GM23338 (cell line): ENCODE measurements around the gene SCN1B. TPM values are rescaled to one million over a fixed set of nuclear protein-coding genes. Genes with fewer than 3 reads are reported as not detected.
A peak's percentile ranks its signal among the peaks of the same experiment; 100 is the strongest.

ENCODE experiments used
- ATAC-seq: fragments of 200-7000 bp; cut with Tn5 transposase; 3 replicates; pipeline ENCODE4 v1.9.1; 2020
- DNase-seq: peaks from one replicate; pipeline ENCODE4 v3.0.0-alpha.2; 2015; ENCODE audit warnings: low spot score
- H2AFZ ChIP-seq: fragments of 200-600 bp; sonication (generic); 2 replicates; pipeline ENCODE4 v1.8.0; 2016; ENCODE audit warnings: antibody characterized with exemption, mild to moderate bottlenecking, moderate library complexity
- H3F3A ChIP-seq: fragments of 200-600 bp; sonication (generic); replicated peaks from 2 replicates; pipeline ENCODE4 v1.8.0; 2017; ENCODE audit warnings: antibody characterized with exemption, mixed run types, low read depth
- H3K27ac ChIP-seq: fragments of 200-600 bp; sonication (generic); 2 replicates; pipeline ENCODE4 v1.6.1; 2016; ENCODE audit warnings: low read depth
- H3K27me3 ChIP-seq: fragments of 200-600 bp; sonication (generic); 2 replicates; pipeline ENCODE4 v1.8.0; 2016; ENCODE audit warnings: mild to moderate bottlenecking, mixed run types, moderate library complexity; ENCODE audit not compliant: insufficient read depth
- H3K36me3 ChIP-seq: fragments of 200-600 bp; sonication (generic); 2 replicates; pipeline ENCODE4 v1.8.0; 2016; ENCODE audit warnings: mild to moderate bottlenecking; ENCODE audit not compliant: insufficient read depth
- H3K4me1 ChIP-seq: fragments of 200-600 bp; sonication (generic); 2 replicates; pipeline ENCODE4 v1.8.0; 2016; ENCODE audit warnings: mild to moderate bottlenecking, moderate library complexity; ENCODE audit not compliant: insufficient read depth
- H3K4me2 ChIP-seq: fragments of 200-600 bp; sonication (generic); 2 replicates; pipeline ENCODE4 v1.7.1; 2017; ENCODE audit warnings: mixed run types
- H3K4me3 ChIP-seq: fragments of 200-600 bp; sonication (generic); 2 replicates; pipeline ENCODE4 v1.6.1; 2016; ENCODE audit warnings: mixed run types
- H3K79me2 ChIP-seq: fragments of 200-600 bp; sonication (generic); replicated peaks from 2 replicates; pipeline ENCODE4 v1.8.0; 2017; ENCODE audit warnings: mild to moderate bottlenecking; ENCODE audit not compliant: insufficient read depth
- H3K9me2 ChIP-seq: fragments of 200-600 bp; sonication (generic); 2 replicates; pipeline ENCODE4 v1.8.0; 2017; ENCODE audit not compliant: insufficient read depth
- H4K20me1 ChIP-seq: fragments of 200-600 bp; sonication (generic); replicated peaks from 2 replicates; pipeline ENCODE4 v1.8.0; 2017; ENCODE audit warnings: mild to moderate bottlenecking; ENCODE audit not compliant: insufficient read depth
- H3K27ac Mint-ChIP-seq: 2 replicates; pipeline ENCODE4 v1.8.0; 2020; ENCODE audit warnings: inconsistent platforms, mild to moderate bottlenecking, moderate library complexity, mixed read lengths
- H3K27me3 Mint-ChIP-seq: 3 replicates; pipeline ENCODE4 v1.8.0; 2022; ENCODE audit warnings: low read depth, mild to moderate bottlenecking, moderate library complexity, mixed read lengths, inconsistent platforms; ENCODE audit not compliant: insufficient read depth, poor library complexity
- H3K36me3 Mint-ChIP-seq: 3 replicates; pipeline ENCODE4 v1.8.0; 2021; ENCODE audit warnings: low read depth, mild to moderate bottlenecking, inconsistent platforms, moderate library complexity, mixed read lengths
- H3K4me1 Mint-ChIP-seq: 3 replicates; pipeline ENCODE4 v1.8.0; 2020; ENCODE audit warnings: mild to moderate bottlenecking, inconsistent platforms, mixed read lengths
- H3K4me3 Mint-ChIP-seq: 3 replicates; pipeline ENCODE4 v1.8.0; 2021; ENCODE audit warnings: moderate library complexity, mild to moderate bottlenecking, inconsistent platforms, mixed read lengths
- H3K9me3 Mint-ChIP-seq: 3 replicates; pipeline ENCODE4 v1.8.0; 2020; ENCODE audit warnings: moderate library complexity, mild to moderate bottlenecking, inconsistent platforms, mixed read lengths
- CREB1 ChIP-seq: fragments of 250-450 bp; sonication (Bioruptor Pico); IDR thresholded peaks from 2 replicates; pipeline ENCODE4 v1.5.0; 2020; ENCODE audit warnings: low read depth, mild to moderate bottlenecking, moderate library complexity
- CTCF ChIP-seq, 2 experiments: fragments of 200-600 bp in 1 of 2; sonication (generic) in 1 of 2; conservative IDR thresholded peaks; 2 replicates each; pipeline versions ENCODE4 v1.5.1 to v1.6.1; 2016 to 2017; ENCODE audit warnings: antibody characterized with exemption in 2 of 2, low read depth in 2 of 2, mild to moderate bottlenecking in 2 of 2, moderate library complexity in 1 of 2
- JUNB ChIP-seq: IDR thresholded peaks from one replicate; pipeline ENCODE4 v1.6.1; 2016; ENCODE audit warnings: antibody characterized with exemption; ENCODE audit not compliant: unreplicated experiment
- ZNF462 ChIP-seq: fragments of 250-450 bp; sonication (Bioruptor Pico); IDR thresholded peaks from 2 replicates; pipeline ENCODE4 v1.5.0; 2020; ENCODE audit warnings: mild to moderate bottlenecking, moderate library complexity
- polyA plus RNA-seq: library from polyadenylated mRNA; unstranded; fragments of >200 nt; fragmentation: Nextera tagmentation; extraction: Ambion mirVana; gene quantifications from 2 replicates; pipeline ENCODE4 v1.2.1, GENCODE V29; 2016
- total RNA-seq: library from RNA; depleted of rRNA; stranded (reverse); fragments of >200 nt; shearing (Covaris generic); gene quantifications from 2 replicates; pipeline ENCODE4 v1.2.3, GENCODE V29; 2014

Gene SCN1B
- total and polyA plus RNA-seq, 2 experiments from 2014 or later: 1.7 to 4.8 TPM

GRCh38 chr19:35055715-35056179 is 25.5 kb downstream of the SCN1B start:
- H3K4me2 ChIP-seq: peak overlapping the region; percentile 54
- H3K4me3 ChIP-seq: peak overlapping the region; percentile 16; the same call in 1 of the 2 replicates
- H3F3A ChIP-seq: peaks cover 4% of the 10 kb centered on the region; the same call in 1 of the 2 replicates
- Mint-ChIP-seq H3K36me3 (peaks cover 5% of the 10 kb centered on the region), H3K27ac (peak overlapping the region; percentile 93), H3K27me3 (peaks cover 11% of the 10 kb centered on the region), H3K4me3 (peak overlapping the region; percentile 20), H3K9me3 (no peaks in the 10 kb centered on the region; the same call in 2 of the 3 replicates), H3K4me1 (peaks cover 17% of the 10 kb centered on the region)
- no peaks in the 10 kb centered on the region for H4K20me1 ChIP-seq
- H3K36me3 ChIP-seq: no peaks in the 10 kb centered on the region
- H3K79me2 ChIP-seq: no peaks in the 10 kb centered on the region
- TF ChIP-seq CREB1: 0 out of 2 replicates have a peak, but pooled peaks have one; percentile 2
- no peak for TF ChIP-seq ZNF462 (CRISPR knock-in tag)
- peak; percentile 69 to 84 for TF ChIP-seq CTCF (conservative IDR thresholded peaks at IDR 0.05; ENCODE audit: low read depth in 2 of 2)
- TF ChIP-seq JUNB: no peak
- ATAC-seq (peak; percentile 96), DNase-seq (peak; percentile 90)
- no peaks in the 10 kb centered on the region for H3K27me3 ChIP-seq
- no peaks in the 10 kb centered on the region for H3K9me2 ChIP-seq
- H3K27ac ChIP-seq: 0 out of 2 replicates have a peak overlapping the region, but pooled peaks have one; percentile 46
- no peak overlapping the region for H2AFZ ChIP-seq
- peaks cover 5% of the 10 kb centered on the region; the same call in 1 of the 2 replicates for H3K4me1 ChIP-seq
